Pancreas (tissue), 10 donors: ENCODE measurements around the gene RSAD2. TPM values are rescaled to one million over a fixed set of nuclear protein-coding genes. Genes with fewer than 3 reads are reported as not detected.

Source experiments
- ATAC-seq, 4 donors: fragments of 200-7000 bp; cut with Tn5 transposase; one replicate each; pipeline versions ENCODE4 v1.8.0 to v1.9.1; 2020; ENCODE audit warnings: mild to moderate bottlenecking in 4 of 4, moderate library complexity in 4 of 4
- DNase-seq, 6 donors: peaks; one replicate each; pipeline ENCODE4 v3.0.0-alpha.2; 2020
- FAIRE-seq: peaks from 2 replicates; lab custom pipeline; 2012; peaks lifted over from hg19 to GRCh38; lab: Jason Lieb, UNC
- H3K27ac ChIP-seq, 4 donors: fragments of 200-600 bp; sonication (generic); 1 replicate in 3 of 4; 2 replicates in 1 of 4; pipeline versions ENCODE4 v1.5.0 to v1.8.0; 2020
- H3K27me3 ChIP-seq, 4 donors: fragments of 200-600 bp; one replicate each; pipeline ENCODE4 v1.8.0; 2021
- H3K36me3 ChIP-seq, 3 donors: fragments of 200-600 bp; sonication (generic) in 1 of 3; one replicate each; pipeline versions ENCODE4 v1.5.0 to v1.8.0; 2020 to 2021
- H3K4me1 ChIP-seq, 3 donors: fragments of 200-600 bp; one replicate each; pipeline ENCODE4 v1.8.0; 2021
- H3K4me3 ChIP-seq, 4 donors: fragments of 200-600 bp; sonication (generic) in 2 of 4; one replicate each; pipeline versions ENCODE4 v1.5.0 to v1.8.0; 2020 to 2021
- H3K9me3 ChIP-seq, 4 donors: fragments of 200-600 bp; one replicate each; pipeline ENCODE4 v1.8.0; 2021
- WGBS, 2 donors: extraction: QIAGEN DNeasy Blood & Tissue Kit; methylation state at CpG; one replicate each; pipeline ENCODE4 v1.1.7; 2013; 5-methylcytosine and 5-hydroxymethylcytosine counted together
- intact Hi-C, 3 donors: fragments of 100-400 bp; cut with DNase I; formaldehyde crosslinking; loops; one replicate each; pipeline versions ENCODE4 v1.11.1 to v1.14.2; 2022
- polyA plus RNA-seq, 2 donors: library from polyadenylated mRNA; stranded (reverse); fragments of 200-250 nt; gene quantifications; one replicate each; pipeline ENCODE4 v1.2.3, GENCODE V29; 2013
- total RNA-seq, 6 donors: library from RNA; stranded (reverse); fragmentation: NEBNext Ultra II Directional in 4 of 6; extraction: Animal tissue kit (Norgen Biotek cat#: 25700) in 4 of 6; gene quantifications; one replicate each; pipeline versions ENCODE4 v1.2.1 to v1.2.4, GENCODE V29; 2021 to 2023
- TF ChIP-seq, protein P1 (sequence below), 4 donors: fragments of 200-600 bp; sonication (generic) in 3 of 4; IDR thresholded peaks; one replicate each; pipeline versions ENCODE4 v1.5.0 to v1.8.0; 2021; ENCODE audit warnings: antibody characterized with exemption in 4 of 4
- donor health status: healthy with polysubstance abuse.
- donor health status: DM: no; HTN: no; CAD: no; lungs with moderate emphysema.
- donor health status: DM: no; HTN: no; CAD: no.
- donor health status: control.
- donor health status: control.
- donor health status: Bipolar disorder and iron deficiency.
- donor health status: DM: yes; HTN: yes; CAD: no.
- donor health status: DM: no; HTN: no; CAD: no.
- donor health status: DM: no; HTN: no; CAD: no.
- donor health status: DM: yes; HTN: yes; CAD: no.

Gene RSAD2
- total and polyA plus RNA-seq, 8 donors = 0.60 to 2.9 (median 1.9) TPM

DNA sequence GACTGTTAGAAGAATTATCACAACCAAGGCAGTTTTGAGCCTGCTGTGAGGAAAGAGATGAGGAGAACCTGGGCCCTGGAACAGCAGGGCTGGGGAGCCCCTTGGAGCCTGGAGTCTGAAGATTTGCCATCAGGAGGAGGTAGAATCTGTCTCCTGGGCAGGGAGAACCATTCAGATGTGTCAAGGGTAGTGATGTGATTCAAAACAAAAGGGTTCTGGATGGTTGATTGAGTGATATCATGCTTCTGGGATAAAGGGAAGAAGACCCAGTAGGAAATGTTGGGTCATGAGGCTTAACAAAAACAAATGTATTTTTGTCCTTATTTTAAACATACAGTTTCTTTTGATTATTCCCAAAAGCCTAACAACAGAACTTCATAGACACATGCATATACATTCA, 68.2 kb downstream of the RSAD2 start:
- H3K27me3 ChIP-seq = no peaks in the 10 kb centered on the region
- H3K4me3 ChIP-seq = no peak overlapping the region
- H3K36me3 ChIP-seq = peaks cover 0 to 19% (median 0%) of the 10 kb centered on the region in 3 donors
- peak in 1 of 6 donors; percentile 25 for DNase-seq
- H3K4me1 ChIP-seq = peaks cover 18 to 38% (median 30%) of the 10 kb centered on the region in 3 donors
- TF ChIP-seq, protein P1, sequence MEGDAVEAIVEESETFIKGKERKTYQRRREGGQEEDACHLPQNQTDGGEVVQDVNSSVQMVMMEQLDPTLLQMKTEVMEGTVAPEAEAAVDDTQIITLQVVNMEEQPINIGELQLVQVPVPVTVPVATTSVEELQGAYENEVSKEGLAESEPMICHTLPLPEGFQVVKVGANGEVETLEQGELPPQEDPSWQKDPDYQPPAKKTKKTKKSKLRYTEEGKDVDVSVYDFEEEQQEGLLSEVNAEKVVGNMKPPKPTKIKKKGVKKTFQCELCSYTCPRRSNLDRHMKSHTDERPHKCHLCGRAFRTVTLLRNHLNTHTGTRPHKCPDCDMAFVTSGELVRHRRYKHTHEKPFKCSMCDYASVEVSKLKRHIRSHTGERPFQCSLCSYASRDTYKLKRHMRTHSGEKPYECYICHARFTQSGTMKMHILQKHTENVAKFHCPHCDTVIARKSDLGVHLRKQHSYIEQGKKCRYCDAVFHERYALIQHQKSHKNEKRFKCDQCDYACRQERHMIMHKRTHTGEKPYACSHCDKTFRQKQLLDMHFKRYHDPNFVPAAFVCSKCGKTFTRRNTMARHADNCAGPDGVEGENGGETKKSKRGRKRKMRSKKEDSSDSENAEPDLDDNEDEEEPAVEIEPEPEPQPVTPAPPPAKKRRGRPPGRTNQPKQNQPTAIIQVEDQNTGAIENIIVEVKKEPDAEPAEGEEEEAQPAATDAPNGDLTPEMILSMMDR (IDR thresholded peaks at IDR 0.05) = no peak
- FAIRE-seq = no peak
- H3K27ac ChIP-seq = peak overlapping the region in 2 of 4 donors; percentile 46 to 56
- H3K9me3 ChIP-seq = no peaks in the 10 kb centered on the region
- ATAC-seq = no peak
- intact Hi-C loops = no loop called here

DNA sequence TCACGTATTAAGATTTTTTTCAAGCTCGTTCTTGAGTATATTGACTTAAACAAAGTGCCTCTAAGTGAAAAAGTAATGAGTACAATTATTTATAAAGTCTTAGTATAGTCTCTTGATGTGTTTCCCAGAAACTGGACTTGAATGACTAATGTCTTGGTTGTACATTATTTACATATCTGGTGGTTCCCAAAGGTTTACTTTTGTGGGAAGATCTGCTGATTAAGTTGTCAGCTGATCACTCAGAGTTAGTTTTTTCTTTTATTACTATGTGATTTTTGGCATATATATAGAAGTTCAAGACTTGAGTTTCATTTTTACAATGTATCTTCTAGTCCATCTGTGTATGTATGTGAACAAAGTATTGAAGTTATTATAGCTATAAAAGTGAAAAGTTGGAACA, 69.1 kb downstream of the RSAD2 start:
- Histone ChIP-seq H3K27me3 (no peaks in the 10 kb centered on the region), H3K27ac (peak overlapping the region in 2 of 4 donors; percentile 23 to 46), H3K4me1 (peaks cover 18 to 32% (median 23%) of the 10 kb centered on the region in 3 donors), H3K36me3 (peaks cover 0 to 10% (median 0%) of the 10 kb centered on the region in 3 donors), H3K4me3 (no peak overlapping the region), H3K9me3 (no peaks in the 10 kb centered on the region)
- TF ChIP-seq, protein P1 (IDR thresholded peaks at IDR 0.05) = no peak
- intact Hi-C loops = no loop called here
- FAIRE-seq (no peak), DNase-seq (no peak), ATAC-seq (peak; percentile 49 to 72 (median 60))
- 33 to 43% methylated on average over 2 of the region's 2 CpGs for WGBS, 2 donors

Other genes starting within 250 kb of the RSAD2 start
- 1 to 10 TPM; 2.5 to 4.3 (median 3.5) TPM for gene CMPK2, start 11.9 kb upstream of the RSAD2 start, total RNA-seq
- gene CMPK2, start 11.9 kb upstream of the RSAD2 start, polyA plus RNA-seq = 1 to 10 TPM; 1.7 to 2.4 TPM
- gene RNF144A, start 39.6 kb downstream of the RSAD2 start, total RNA-seq = 10 to 100 TPM; 21.3 to 78.7 (median 45.7) TPM
- gene RNF144A, start 39.6 kb downstream of the RSAD2 start, polyA plus RNA-seq = 10 to 100 TPM in 1 of 2 donors, 1 to 10 TPM in 1; 9.4 to 12.0 TPM